ENCODE data around the gene ELOVL5.

Gene ELOVL5

DNA sequence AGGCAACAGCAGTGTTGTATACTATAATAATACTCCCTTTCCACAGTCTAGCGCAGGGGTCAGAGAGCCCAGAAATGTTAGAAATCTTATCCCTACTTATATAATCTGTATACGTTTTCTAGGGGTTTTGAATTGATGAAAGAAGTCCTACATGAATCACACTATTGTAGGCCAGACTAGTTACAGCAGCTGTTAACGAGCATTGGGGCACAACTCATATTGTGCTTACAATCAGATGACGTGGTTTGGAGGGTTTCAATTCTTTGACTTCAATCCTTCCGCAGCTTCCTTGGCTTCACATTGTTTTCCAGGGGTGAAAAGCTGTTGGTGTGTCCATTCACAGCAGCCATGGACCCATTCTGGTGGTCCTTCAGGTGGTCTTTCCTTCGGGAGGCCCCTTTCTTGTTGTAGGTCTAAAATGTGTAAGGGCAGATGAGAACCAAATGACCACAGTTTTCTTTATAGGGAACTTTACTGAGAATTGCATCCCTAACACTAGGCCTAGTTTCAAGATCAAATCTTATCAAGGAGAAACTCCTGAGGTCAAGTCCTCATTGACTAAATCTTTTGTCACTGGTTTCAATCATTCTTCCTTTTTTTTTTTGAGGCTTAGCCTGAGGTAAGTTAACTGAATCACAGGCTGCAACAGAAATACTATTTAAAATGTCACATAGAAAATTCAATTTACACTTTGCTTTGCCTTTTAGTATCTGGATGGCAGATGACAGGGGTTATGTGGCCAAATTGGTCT, 79.7 kb downstream of the ELOVL5 start:
- no peak for DNase-seq

DNA sequence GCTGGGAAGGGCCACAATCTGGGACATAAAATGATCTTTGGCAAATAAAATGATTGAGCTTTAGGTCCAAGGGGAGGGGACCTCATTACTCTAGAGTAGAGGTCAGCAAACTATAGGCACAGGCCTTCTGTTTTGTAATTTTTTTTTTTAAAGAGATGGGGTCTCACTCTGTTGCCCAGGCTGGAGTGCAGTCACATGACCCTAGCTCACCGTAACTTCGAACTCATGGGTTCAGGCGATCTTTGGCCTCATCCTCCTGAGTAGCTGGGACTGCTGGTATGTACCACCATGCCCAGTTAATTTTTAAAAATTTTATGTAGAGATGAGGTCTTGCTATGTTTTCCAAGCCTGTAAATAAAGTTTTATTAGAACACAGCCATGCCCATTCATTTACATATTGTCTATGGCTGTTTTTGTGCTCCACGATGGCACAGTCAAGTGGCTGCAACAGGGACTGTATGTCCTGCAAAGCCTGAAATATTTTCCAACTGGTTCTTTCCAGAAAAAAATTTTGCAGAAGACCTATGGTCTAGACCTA, 82.1 kb downstream of the ELOVL5 start:
- no peak for DNase-seq

DNA sequence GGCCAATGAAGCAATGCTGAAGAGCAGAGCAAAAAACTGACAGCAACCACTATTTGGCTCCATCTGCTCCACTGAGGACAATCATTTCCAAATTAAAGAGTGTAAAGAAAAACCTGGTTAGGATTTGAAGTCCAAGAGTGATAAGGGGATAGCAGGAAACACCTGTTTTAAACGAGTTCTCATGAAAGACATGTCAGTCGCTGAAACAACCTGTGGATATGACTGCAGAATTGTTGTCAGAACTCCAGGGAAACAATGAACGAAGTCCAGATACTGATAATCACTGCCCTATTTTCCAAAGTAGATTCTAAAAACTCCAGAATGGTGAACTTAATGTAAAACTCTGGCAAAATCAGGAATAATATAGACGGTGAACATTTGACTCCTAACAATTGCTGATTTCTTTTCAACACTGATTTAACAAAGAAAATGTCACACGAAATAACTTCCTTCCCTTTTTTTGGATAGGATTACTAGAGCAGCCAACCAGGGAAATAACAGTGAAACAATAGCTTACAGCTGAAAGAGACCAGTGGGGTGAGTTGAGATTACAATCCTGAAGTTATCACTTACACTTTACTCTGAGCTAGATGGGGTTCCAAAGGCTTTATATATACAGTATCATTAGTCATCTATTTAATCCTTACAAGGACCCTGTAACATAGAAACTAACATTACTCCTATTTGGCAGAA, 83.7 kb downstream of the ELOVL5 start:
- DNase-seq, result no peak

DNA sequence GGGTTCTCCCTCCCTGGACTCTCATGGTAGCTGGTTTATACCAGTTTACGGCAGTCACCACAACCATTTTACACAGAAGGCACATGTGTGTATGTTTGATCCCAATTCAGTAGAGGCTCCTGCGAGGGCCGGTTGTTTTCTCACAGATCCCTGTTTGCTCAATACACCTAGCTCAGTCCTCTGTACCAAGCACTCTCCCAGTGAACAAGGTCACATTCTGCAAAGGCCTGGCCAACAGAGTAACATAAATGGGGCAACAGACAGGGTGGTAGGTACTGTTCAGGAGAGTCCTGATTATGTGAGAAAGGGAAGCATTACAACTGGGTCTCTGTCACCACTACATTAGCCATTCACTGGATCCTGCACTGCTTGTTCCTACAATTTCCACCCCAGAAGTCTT, 84.4 kb downstream of the ELOVL5 start:
- no peak for DNase-seq

DNA sequence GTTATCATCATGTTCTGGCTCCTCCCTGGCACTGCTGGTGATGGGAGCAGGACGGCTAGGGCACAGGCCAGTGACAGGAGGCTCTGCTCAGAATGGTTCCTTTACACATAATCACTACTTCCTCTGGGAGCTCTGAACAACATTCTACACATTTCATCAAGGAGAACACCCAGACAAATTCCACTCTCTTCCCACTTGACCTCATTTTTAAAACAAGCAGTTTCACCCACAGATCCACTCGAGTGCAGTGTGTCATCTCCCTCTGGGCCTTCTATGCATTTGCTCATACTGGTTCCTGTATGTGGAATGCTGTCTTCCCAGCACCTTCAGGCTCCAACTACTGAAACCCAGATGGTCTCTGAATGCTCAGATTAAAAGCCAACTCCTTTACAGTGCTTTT, 84.8 kb downstream of the ELOVL5 start:
- no peak for DNase-seq

DNA sequence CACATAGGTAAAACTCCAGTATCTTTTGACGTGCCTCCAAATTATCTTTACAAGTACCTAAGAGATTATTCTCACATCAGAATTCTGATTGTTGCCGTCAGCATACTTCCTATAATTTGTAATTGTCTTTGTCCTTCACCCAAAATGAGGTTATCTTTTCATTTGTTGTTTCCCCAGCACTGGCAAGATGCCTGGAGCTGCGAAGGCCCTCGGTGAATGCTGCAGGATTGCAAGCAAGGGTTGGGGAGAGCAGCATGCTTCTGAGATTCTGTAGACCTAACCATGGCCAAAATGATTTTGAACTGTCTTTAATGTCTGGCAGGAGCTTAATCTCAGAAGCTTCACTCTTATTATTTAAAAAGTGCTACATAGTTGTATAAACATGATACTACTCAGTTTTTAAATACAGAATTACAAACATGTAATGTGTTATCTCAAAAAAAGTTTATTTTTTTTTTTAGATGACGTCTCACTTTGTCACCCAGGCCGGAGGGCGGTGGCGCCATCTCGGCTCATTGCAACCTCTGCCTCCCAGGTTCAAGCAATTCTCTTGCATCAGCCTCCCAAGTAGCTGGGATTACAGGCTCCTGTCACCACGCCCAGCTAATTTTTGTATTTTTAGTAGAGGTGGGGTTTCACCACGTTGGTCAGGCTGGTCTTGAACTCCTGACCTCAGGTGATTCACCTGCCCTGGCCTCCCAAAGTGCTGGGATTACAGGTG, 88.7 kb downstream of the ELOVL5 start:
- no peak for DNase-seq

DNA sequence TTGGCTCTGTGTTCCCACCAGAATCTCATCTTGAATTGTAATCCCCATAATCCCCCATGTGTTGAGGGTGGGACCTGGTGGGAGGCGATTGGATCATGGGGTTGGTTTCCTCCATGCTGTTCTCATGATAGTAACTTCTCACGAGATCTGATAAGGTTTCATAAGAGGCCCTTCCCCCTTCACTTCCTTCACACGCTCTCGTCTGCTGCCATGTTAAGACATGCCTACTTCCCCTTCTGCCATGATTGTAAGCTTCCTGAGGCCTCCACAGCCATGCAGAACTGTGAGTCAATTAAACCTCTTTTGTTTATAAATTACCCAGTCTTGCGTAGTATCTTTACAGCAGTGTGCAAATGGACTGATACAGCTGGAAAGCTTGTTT, 90.0 kb downstream of the ELOVL5 start:
- DNase-seq, result no peak

DNA sequence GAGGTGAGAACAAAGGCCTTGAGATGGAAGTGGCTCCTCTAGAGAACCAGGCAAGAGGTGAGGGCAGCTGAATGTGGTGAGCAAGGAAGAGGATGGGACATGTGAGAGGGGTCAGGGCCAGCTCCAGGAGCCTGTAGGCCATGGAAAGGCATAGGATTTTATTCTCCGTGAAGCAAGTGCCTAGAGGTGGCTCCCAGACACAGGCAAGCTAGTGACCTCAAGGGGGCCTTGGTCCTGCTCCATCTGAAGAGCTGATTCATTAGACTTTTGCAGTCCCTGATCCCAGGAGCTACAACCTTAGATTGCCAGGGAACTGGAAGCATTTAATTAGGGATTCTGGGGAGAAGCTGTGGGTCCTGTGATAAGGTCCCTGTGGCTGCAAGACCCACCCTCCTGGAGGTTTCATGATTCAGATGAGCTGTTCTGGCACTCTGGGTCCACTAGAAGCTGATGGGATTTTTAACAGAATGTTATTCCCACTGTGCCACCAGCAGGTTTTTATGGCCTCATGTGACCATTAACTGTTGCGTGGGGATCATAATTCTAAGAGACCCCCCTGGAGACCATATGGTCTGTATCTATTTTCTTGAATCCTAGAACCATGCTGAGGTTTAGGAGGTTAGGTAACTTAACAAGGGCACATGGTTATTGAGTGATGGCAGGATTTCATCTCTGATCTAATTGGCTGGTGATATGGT, 90.5 kb downstream of the ELOVL5 start:
- DNase-seq, result no peak

DNA sequence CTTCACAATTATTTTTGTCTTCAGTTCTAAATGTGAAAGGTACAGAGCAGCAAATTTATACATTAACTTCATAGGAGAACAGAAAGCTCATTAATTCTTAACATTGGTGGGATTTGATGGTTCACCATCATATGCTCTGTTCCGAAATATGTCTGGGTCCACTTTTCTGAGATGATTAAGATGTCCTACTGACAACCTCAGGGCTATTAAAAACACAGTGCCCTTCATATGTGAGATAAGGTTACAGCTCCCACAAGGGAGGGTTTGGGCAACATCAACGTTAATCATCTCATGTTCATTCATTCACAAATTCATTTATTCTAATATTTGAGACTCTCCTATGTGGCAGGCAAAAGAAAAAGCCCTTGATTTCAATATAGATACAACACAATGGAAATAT, 91.2 kb downstream of the ELOVL5 start:
- DNase-seq, result no peak

DNA sequence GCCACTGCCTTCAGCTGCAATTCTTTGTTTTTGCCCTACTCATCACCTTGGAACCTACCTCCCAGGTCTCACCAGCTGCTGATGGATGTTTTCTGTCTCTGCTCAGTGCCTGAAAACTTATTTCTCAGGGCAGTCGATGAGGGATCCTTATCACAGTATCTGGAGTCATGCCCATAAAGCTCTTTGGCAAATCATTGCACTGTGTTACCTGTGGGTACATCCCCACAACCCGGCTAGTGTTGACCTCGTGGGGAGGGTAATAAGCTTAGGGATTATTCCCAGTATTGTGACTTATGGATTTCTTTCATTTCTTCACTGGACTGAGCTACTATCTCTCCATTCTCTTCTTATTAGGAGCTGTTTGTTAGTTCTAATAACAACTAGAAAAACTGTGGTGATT, 91.7 kb downstream of the ELOVL5 start:
- no peak for DNase-seq

DNA sequence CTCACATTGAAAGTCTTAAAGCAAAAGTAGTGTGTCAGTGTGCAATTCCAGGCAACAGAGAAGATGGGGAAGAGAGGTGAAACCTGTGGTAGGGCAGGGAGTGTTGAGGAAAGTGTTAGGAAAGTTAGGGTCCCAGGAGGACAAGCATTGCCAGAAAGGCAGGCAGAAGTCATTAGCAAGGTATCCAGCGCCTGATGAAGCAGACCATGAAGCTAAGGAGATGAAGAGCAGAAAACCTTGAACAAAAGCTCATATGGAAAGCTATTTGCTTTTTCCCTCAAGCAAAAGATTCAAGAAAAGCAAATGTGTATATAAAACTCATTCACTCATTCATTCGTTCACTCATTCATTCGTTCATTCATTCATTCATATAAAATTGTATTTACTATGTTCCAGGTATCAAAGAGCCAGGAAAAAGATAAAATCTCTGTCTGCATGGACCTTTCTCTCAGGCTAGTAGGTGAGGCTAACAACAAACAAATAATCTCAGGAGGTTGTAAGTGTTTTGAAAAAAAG, 96.5 kb downstream of the ELOVL5 start:
- no peak for DNase-seq

DNA sequence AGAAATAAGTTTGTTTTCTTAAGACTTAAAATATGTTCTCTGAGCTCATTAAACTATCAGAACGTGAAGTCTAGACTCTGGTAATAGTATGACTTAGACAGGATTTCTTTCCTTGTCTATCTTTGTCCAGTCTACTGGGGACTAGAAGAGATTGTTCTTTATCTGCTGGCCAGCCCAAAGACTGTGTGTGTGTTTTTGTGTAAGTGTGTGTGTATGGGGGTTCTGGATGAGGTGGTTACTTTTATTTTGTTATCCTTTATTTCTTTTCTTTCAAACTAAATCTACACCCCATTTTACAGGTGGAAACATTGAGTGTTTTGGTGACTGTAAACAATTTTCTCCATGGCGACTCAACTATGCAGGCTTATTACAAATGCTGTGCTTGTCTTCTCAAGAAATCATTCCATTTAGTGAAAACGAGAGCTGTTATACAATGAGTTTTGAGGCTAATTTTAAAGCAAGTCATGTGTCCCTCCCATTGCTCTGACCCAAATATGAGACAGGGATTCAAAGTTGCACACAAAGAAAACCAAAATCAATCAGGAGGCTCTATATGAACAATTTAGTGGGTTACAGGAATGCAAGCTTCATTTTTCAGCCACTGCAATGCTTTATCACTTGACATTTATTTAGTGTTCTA, 97.6 kb downstream of the ELOVL5 start:
- DNase-seq, result no peak

DNA sequence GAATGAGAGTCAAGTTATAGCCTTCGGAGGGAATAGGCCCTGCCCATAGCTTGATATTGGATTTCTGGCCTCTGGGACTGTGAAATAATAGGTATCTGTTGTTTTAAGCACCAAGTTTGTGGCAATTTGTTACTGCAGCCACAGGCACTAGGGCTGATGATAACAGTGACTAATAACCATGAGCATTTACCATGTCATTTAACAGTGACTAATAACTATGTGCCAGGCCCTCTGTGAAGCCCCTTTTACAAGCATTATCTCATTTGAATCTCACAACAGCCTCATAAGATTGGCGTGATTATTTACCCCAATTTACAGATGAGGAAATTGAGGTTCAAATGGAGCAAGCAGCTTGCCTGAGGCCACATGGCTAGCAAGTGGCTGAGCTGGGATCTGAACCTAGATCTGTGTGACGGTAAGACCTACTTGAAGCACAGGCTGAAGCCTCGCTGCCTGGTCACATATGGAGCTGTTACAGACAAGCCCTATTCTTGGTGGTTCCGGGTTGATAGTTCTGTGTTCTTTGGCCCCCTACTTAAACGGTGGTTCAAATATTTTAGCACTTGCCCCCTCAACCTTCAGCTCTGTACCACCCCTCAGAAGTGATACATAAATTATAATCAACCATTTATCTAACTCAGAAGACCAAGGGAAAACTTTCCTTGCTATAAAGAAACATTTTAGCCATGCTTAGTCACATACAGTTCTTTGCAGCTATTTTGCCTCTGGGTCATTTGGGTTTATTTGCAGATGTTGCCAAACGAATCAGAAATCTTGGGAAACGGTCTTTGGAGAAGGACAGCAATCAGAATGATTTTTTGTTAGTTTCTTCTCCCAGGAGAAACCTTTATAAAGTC, 98.3 kb downstream of the ELOVL5 start:
- DNase-seq, result no peak

DNA sequence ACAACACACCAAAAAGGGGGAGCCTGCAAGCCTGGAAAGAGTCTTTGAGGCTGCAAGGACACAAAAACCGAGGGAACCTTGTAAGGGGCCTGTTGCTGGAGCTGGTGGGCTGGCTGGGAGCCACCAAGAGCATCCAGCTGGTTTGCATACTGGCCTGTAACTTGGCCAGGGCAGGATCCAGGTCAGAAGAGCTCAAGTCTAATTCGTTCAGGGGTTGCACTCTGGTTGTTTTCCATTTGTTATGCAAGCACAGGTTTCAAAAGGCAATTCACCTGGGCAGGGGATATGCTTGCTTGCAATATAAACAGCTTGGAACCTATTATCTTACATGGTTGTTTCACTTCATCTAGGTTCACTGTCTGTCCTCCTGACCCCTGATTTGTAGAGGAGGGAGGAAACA, 101.8 kb downstream of the ELOVL5 start:
- no peak for DNase-seq

DNA sequence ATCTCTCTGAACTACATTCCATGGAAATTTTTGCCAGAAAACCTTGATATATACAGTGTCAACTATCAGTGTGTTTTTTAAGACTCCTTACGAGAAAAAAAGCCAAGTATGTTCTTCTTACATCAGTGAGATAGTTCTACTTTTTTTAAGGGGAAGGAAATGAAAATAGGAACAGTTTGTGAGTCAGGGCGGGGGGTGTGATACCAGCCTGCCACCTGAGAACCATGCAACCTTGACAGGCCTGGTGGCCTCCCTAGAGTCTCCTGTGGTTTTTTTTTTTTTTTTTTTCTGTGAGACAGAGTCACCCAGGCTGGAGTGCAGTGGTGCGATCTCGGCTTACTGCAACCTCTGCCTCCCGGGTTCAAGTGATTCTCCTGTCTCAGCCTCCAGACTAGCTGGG, 103.8 kb downstream of the ELOVL5 start:
- DNase-seq, result no peak

DNA sequence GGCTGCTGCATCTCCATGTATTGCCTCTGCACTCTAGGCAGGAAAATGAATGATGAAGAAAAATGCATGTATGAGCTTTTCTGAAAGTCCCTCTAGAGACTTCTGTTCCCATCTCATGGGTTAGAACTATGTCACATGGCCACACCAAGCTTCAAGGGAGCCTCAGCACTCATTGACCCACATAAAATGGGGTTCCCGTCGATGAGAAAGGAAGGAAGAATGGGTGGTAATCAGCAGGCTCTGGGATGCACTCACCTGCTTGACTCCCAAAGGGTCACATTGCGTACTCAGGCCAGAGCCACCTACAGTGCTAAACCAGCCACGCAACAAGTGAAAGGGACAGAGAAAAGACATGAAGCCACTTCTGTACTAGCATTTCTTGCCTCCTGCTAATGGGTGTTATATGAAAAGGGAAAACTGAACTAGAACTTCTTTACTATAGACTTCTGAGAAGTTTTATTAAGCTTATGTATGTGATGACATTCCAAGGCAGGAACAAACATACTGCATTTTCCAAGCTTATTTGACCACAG, 104.3 kb downstream of the ELOVL5 start:
- no peak for DNase-seq

DNA sequence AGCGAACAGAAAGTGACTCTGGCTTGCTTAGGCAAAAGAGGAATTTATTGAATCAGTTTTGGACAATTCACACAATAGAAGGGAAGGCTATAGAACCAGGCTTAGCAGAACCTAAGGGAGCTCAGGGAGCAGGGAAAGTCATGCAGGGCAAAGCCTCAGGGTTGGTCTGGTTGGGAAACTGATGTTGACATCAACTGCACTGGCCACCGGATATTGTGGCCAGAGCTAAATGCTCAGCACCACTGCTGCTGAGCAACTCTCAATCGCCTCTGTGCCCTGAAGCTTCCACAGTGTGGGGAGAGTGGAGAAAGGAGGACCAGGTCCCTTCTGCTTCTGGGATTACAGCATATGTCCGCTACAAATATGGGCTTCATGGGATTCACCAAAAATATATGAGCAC, 106.8 kb downstream of the ELOVL5 start:
- DNase-seq, result no peak

DNA sequence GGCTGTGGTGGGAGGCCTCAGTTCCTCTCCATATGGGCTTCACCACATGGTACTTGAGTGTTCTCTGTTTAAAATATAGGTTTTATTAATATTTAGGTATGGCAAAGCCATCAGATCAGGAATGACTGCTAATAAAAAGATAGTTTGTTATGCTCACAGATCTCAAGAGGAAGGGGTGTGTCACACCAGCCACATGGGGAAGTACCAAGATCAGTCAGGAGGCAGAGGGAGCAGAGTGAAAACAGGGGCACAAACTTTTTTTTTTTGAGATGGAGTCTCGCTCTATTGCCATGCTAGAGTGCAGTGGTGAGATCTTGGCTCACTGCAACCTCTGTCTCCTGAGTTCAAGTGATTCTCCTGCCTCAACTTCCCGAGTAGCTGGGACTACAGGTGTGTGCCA, 108.0 kb downstream of the ELOVL5 start:
- DNase-seq, result no peak

DNA sequence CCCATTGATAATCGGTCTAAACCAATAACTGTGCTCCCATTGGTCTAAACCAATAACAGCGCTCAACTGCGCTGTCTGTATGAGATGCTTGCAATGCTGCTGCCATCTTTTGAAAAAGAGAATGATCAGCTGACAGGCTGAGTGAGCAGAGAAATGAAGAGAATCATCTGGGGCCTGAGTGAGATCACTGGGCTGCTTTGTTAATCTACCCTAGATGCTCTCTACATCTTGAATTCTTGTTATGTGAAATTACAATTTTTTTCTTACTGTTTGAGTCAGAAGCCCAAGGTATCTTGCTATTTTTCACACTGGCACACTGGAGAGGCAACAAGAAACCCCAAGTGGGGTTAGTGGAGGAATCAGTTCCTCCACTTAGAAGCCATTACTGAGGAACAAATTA, 108.6 kb downstream of the ELOVL5 start:
- DNase-seq, result no peak

DNA sequence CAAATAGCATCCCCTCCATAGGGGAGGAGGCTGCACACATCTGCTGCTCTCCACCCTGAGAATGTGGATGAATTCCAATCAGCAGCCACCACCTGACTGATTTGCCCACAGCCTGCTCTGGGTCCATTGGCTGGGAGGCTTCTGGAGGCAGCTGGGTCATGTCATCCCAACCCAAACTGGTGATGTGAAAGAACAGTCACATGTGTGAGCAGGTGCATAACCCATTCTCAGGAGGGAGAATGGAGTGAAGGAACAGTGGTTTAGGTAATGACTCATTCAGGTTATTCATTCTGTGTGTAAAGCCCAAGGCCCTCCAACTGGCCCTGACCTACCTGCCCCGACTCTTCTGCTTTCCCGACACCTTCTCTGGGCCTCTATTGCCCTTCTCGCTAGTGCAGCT, 109.2 kb downstream of the ELOVL5 start:
- DNase-seq, result no peak

DNA sequence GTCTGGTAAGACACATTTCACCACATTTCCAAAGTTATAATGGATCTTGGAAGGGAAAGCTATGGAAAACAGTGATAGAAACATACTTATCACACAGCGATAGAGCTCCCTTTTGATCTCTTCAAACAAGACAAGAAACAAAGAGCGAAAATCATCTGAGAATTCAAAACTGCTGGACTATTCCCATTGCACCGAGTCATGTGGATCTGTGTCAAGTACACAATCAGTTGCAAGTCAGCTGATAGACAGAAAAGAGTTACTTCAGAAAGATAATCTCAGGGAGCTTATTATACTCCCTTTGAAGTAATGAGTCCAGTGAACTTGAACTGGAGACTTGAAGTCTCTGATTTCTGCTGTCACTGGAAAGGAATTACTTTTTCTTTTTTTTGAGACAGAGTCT, 110.4 kb downstream of the ELOVL5 start:
- DNase-seq, result no peak
